Psoas muscle (tissue), 8 donors: ENCODE results near the gene MYH7. TPM values are rescaled to one million over a fixed set of nuclear protein-coding genes. Genes with fewer than 3 reads are reported as not detected.
"Not testable (repeated sequence)": the region's sequence is repeated elsewhere in the genome, so short reads cannot be mapped to it uniquely, and the experiment has no call there.

Source experiments
- ATAC-seq, 4 donors: fragments of 200-7000 bp; cut with Tn5 transposase; one replicate each; pipeline ENCODE4 v1.9.1; 2020; ENCODE audit warnings: moderate library complexity in 3 of 4, mild to moderate bottlenecking in 2 of 4
- DNase-seq, 2 donors: peaks; one replicate each; pipeline ENCODE4 v3.0.0-alpha.2; 2020
- H3K27ac ChIP-seq: fragments of 200-600 bp; one replicate; pipeline ENCODE4 v1.8.0; 2022
- H3K27me3 ChIP-seq, 3 donors: fragments of 200-600 bp in 1 of 3; one replicate each; pipeline versions ENCODE4 v1.6.1 to v1.8.0; 2013 to 2022; ENCODE audit warnings: low read length in 2 of 3, mild to moderate bottlenecking in 2 of 3, moderate library complexity in 1 of 3; ENCODE audit not compliant: insufficient read depth in 3 of 3
- H3K36me3 ChIP-seq, 2 donors: fragments of 200-600 bp in 1 of 2; one replicate each; pipeline versions ENCODE4 v1.6.1 to v1.8.0; 2013 to 2022; ENCODE audit warnings: low read depth in 1 of 2, mild to moderate bottlenecking in 1 of 2, moderate library complexity in 1 of 2; ENCODE audit not compliant: insufficient read depth in 1 of 2
- H3K4me1 ChIP-seq: fragments of 200-600 bp; one replicate; pipeline ENCODE4 v1.8.0; 2022
- H3K4me3 ChIP-seq: fragments of 200-600 bp; one replicate; pipeline ENCODE4 v1.8.0; 2022; ENCODE audit warnings: mild to moderate bottlenecking
- H3K9me3 ChIP-seq: fragments of 200-600 bp; one replicate; pipeline ENCODE4 v1.8.0; 2022
- WGBS, 3 donors: extraction: QIAGEN DNeasy Blood & Tissue Kit; methylation state at CpG; one replicate each; pipeline versions ENCODE4 v1.1.6 to v1.1.7; 2013; 5-methylcytosine and 5-hydroxymethylcytosine counted together
- intact Hi-C, 2 donors: fragments of 100-400 bp; cut with DNase I; formaldehyde crosslinking; loops; one replicate each; pipeline versions ENCODE4 v1.11.0 to v1.14.2; 2022
- polyA plus RNA-seq, 3 donors: library from polyadenylated mRNA; stranded (reverse); fragments of 200-250 nt; gene quantifications; one replicate each; pipeline ENCODE4 v1.2.3, GENCODE V29; 2013
- total RNA-seq, 4 donors: library from RNA; stranded (reverse); fragmentation: NEBNext Ultra II Directional in 2 of 4; extraction: Animal tissue kit (Norgen Biotek cat#: 25700) in 2 of 4; gene quantifications; one replicate each; pipeline versions ENCODE4 v1.2.1 to v1.2.4, GENCODE V29; 2021 to 2023
- TF ChIP-seq, protein P1 (sequence below): fragments of 200-600 bp; IDR thresholded peaks from one replicate; pipeline ENCODE4 v1.8.0; 2022; ENCODE audit warnings: antibody characterized with exemption
- donor health status: healthy with polysubstance abuse.
- donor health status: DM: no; HTN: no; CAD: no; lungs with moderate emphysema.
- donor health status: Bipolar disorder and iron deficiency.
- donor health status: healthy.
- donor health status: DM: yes; HTN: yes; CAD: no.
- donor health status: DM: no; HTN: no; CAD: no.
- donor health status: DM: no; HTN: no; CAD: no.
- donor health status: DM: yes; HTN: yes; CAD: no.

MYH7 gene
- total and polyA plus RNA-seq, 7 donors: 1,035 to 15,830 (median 4,588) TPM

DNA sequence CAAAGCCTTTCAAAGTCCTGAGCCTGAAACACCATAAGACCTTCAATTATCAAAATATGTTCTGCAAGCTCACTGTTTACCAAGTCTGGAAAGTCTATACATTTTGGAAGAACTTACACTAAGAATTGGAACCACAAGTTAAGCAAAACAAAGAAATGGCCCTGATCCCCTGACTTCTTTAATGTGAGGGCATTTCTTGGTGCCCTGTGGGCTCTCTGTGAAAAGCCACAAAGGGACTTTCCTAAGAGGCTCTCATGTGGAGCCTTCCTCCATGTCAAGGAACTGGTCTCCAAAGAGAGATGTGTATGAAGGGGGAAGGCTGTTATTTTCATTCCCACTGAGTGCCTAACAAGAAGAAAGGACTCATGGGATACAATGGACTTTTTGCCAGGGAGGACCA, 13.9 kb downstream of the MYH7 start:
- Histone ChIP-seq H3K27ac (peak overlapping the region; percentile 30), H3K4me3 (no peak overlapping the region), H3K9me3 (no peaks in the 10 kb centered on the region), H3K27me3 (no peaks in the 10 kb centered on the region), H3K36me3 (peaks cover 0 to 44% of the 10 kb centered on the region in 2 donors), H3K4me1 (no peaks in the 10 kb centered on the region)
- ATAC-seq (no peak), DNase-seq (no peak)
- intact Hi-C loops: no loop called here
- TF ChIP-seq, protein P1, sequence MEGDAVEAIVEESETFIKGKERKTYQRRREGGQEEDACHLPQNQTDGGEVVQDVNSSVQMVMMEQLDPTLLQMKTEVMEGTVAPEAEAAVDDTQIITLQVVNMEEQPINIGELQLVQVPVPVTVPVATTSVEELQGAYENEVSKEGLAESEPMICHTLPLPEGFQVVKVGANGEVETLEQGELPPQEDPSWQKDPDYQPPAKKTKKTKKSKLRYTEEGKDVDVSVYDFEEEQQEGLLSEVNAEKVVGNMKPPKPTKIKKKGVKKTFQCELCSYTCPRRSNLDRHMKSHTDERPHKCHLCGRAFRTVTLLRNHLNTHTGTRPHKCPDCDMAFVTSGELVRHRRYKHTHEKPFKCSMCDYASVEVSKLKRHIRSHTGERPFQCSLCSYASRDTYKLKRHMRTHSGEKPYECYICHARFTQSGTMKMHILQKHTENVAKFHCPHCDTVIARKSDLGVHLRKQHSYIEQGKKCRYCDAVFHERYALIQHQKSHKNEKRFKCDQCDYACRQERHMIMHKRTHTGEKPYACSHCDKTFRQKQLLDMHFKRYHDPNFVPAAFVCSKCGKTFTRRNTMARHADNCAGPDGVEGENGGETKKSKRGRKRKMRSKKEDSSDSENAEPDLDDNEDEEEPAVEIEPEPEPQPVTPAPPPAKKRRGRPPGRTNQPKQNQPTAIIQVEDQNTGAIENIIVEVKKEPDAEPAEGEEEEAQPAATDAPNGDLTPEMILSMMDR: no peak

DNA sequence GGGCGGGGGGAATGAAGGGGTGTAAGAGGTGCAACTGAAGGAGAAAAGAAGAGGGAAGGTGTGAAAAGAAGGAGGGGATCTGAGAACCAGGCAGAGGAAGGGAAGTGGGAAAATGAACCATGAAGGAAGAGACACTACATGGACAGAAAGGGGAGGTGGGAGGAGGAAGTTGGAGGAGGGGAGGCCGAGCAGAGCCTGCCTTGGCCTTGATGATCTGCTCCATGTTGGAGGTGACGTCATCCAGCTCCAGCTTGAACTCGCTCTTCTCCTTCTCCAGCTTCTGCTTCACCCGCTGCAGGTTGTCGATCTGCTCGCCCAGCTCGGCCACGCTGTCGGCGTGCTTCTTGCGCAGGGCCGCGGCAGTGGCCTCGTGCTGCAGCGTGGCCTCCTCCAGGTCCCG, 15.8 kb downstream of the MYH7 start:
- H3K27ac ChIP-seq, H3K4me1 ChIP-seq, H3K4me3 ChIP-seq, intact Hi-C loops, DNase-seq, H3K9me3 ChIP-seq, H3K27me3 ChIP-seq: not testable (repeated sequence)
- WGBS, 3 donors: 48 to 73% (median 55%) methylated on average over 1 to 3 of the region's 17 CpGs
- peak in 1 of 4 donors; percentile 3 for ATAC-seq
- H3K36me3 ChIP-seq: peaks cover 0 to 49% of the 10 kb centered on the region in 2 donors

DNA sequence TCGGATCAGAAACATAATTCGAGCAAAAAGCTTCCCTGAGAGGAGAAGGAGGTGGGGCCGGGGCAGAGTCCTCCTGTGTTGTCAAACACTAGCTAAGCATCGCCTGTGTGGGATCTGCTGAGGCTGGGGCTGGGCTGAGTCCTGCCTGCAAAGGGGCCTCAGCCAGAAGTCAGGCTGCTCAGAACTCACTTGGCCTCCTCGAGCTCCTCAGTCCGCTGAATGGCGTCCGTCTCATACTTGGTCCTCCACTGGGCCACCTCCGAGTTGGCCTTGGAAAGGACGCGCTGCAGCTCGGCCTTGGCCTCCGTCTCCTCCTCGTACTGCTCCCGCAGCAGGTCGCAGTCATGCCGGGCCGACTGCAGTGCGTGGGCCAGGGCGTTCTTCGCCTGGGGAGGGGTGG, 17.4 kb downstream of the MYH7 start:
- H3K27me3 ChIP-seq: no peaks in the 10 kb centered on the region
- H3K27ac ChIP-seq: no peak overlapping the region
- peak in 1 of 4 donors; percentile 1 for ATAC-seq
- TF ChIP-seq, protein P1: no peak
- no peaks in the 10 kb centered on the region for H3K9me3 ChIP-seq
- no peak overlapping the region for H3K4me3 ChIP-seq
- DNase-seq: no peak
- WGBS, 3 donors: 75 to 84% (median 79%) methylated on average over 21 of the region's 21 CpGs
- H3K36me3 ChIP-seq: peaks cover 0 to 55% of the 10 kb centered on the region in 2 donors
- intact Hi-C loops: no loop called here
- H3K4me1 ChIP-seq: no peaks in the 10 kb centered on the region

DNA sequence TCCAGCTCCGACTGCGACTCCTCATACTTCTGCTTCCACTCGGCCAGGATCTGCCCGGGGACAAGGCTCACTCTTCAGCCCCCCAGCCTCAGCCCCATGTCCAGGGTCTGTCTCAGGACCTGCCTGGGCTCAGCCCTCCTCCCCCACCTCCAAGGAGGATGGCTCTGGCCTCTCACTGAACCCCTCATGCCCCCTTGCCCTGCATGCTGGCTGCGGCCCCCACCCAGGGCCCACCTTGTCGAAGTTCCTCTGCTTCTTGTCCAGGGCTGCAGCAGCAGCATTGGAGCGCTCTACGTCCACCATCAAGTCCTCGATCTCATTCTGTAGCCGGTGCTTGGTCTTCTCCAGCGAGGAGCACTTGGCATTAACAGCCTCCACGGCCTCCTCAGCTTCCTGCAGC, 18.2 kb downstream of the MYH7 start:
- DNase-seq, H3K4me1 ChIP-seq, H3K4me3 ChIP-seq, H3K27me3 ChIP-seq, intact Hi-C loops, H3K27ac ChIP-seq, ATAC-seq, H3K9me3 ChIP-seq: not testable (repeated sequence)
- 76 to 79% (median 76%) methylated on average over 12 of the region's 12 CpGs for WGBS, 3 donors
- peaks cover 0 to 55% of the 10 kb centered on the region in 2 donors for H3K36me3 ChIP-seq

DNA sequence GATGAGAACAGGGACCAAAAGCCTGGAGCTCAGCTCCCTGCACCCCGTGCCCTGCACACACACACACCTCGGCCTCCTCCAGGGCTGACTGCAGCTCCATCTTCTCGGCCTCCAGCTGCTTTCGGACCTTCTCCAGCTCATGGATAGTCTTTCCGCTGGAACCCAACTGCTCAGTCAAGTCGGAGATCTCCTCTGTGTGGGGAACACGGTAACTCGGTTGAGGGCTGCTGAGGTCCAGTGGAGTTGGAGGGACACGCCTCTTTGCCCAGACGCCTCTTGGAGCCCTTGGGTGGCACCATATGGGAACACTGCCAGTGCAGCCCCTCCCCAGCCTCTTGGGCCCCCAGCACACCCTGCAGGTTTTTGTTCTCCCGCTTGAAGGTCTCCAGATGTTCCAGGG, 18.7 kb downstream of the MYH7 start:
- intact Hi-C loops: no loop called here
- H3K27ac ChIP-seq: no peak overlapping the region
- H3K36me3 ChIP-seq: peaks cover 0 to 51% of the 10 kb centered on the region in 2 donors
- H3K27me3 ChIP-seq: no peaks in the 10 kb centered on the region
- TF ChIP-seq, protein P1: no peak
- no peaks in the 10 kb centered on the region for H3K9me3 ChIP-seq
- no peak for ATAC-seq
- H3K4me1 ChIP-seq: no peaks in the 10 kb centered on the region
- DNase-seq: no peak
- no peak overlapping the region for H3K4me3 ChIP-seq
- 66 to 70% (median 69%) methylated on average over 11 of the region's 11 CpGs for WGBS, 3 donors
